Natural killer cell (primary cell): ENCODE data around the gene ENTPD8. TPM values are rescaled to one million over a fixed set of nuclear protein-coding genes. Genes with fewer than 3 reads are reported as not detected.

Source experiments
- ATAC-seq, 3 donors: fragments of 150-1000 bp in 2 of 3; fragments of 200-7000 bp in 1 of 3; cut with Tn5 transposase; 1 replicate in 1 of 3; 2 replicates in 2 of 3; pipeline ENCODE4 v1.10.0; 2021; ENCODE audit warnings: mild to moderate bottlenecking in 2 of 3, moderate library complexity in 2 of 3
- DNase-seq, 2 donors: peaks; one replicate each; pipeline versions ENCODE4 v3.0.0 to v3.0.0-alpha.2; 2013 to 2021; ENCODE audit warnings: mixed read lengths in 1 of 2
- H3K27ac ChIP-seq: one replicate; pipeline ENCODE4 v1.5.1; 2013; ENCODE audit warnings: mild to moderate bottlenecking, low read length
- H3K27me3 ChIP-seq: one replicate; pipeline ENCODE4 v1.6.1; 2013; ENCODE audit warnings: low read length; ENCODE audit not compliant: control insufficient read depth, insufficient read depth
- H3K36me3 ChIP-seq: one replicate; pipeline ENCODE4 v1.6.1; 2013; ENCODE audit warnings: low read length; ENCODE audit not compliant: control insufficient read depth, insufficient read depth
- H3K4me1 ChIP-seq: one replicate; pipeline ENCODE4 v1.6.1; 2013; ENCODE audit warnings: low read length; ENCODE audit not compliant: control insufficient read depth, insufficient read depth
- H3K4me3 ChIP-seq: one replicate; pipeline ENCODE4 v1.5.1; 2013; ENCODE audit warnings: low read length
- H3K9me3 ChIP-seq: one replicate; pipeline ENCODE4 v1.6.1; 2013; ENCODE audit warnings: low read length; ENCODE audit not compliant: control insufficient read depth, insufficient read depth
- H3K27ac Mint-ChIP-seq, 2 donors: one replicate each; pipeline ENCODE4 v1.8.0; 2022; ENCODE audit warnings: mild to moderate bottlenecking in 2 of 2, mixed read lengths in 2 of 2, moderate library complexity in 1 of 2
- H3K27me3 Mint-ChIP-seq, 2 donors: one replicate each; pipeline ENCODE4 v1.8.0; 2022; ENCODE audit warnings: low read depth in 2 of 2, mixed read lengths in 2 of 2
- H3K36me3 Mint-ChIP-seq: one replicate; pipeline ENCODE4 v1.8.0; 2022; ENCODE audit warnings: mixed read lengths
- H3K4me1 Mint-ChIP-seq, 2 donors: one replicate each; pipeline ENCODE4 v1.8.0; 2022; ENCODE audit warnings: mixed read lengths in 2 of 2
- H3K4me3 Mint-ChIP-seq: one replicate; pipeline ENCODE4 v1.8.0; 2022; ENCODE audit warnings: mild to moderate bottlenecking, moderate library complexity, mixed read lengths
- H3K9me3 Mint-ChIP-seq, 2 donors: one replicate each; pipeline ENCODE4 v1.8.0; 2022; ENCODE audit warnings: mixed read lengths in 2 of 2
- CTCF ChIP-seq: fragments of 200-600 bp; IDR thresholded peaks from one replicate; pipeline ENCODE4 v1.8.0; 2022; ENCODE audit warnings: antibody characterized with exemption
- WGBS: methylation state at CpG from one replicate; pipeline ENCODE4 v1.1.7; 2013; ENCODE audit warnings: missing lambda C conversion rate; ENCODE audit not compliant: insufficient coverage; 5-methylcytosine and 5-hydroxymethylcytosine counted together
- intact Hi-C: fragments of 100-400 bp; cut with micrococcal nuclease; formaldehyde crosslinking; loops from one replicate; pipeline ENCODE4 v1.14.2; 2022
- total RNA-seq, 4 donors: library from RNA; stranded (reverse); fragments of 120-200 nt in 1 of 4; gene quantifications; one replicate each; pipeline versions ENCODE4 v1.2.3 to v1.2.4, GENCODE V29; 2013 to 2022

ENTPD8 gene
- total RNA-seq, 3 donors from 2014 or later (not counting 1 experiment from before 2014, with no cell fraction given), result not detected

- peaks cover 8 to 25% of the 10 kb centered on the region in 2 donors for H3K4me1 Mint-ChIP-seq
- Histone ChIP-seq H3K27me3 (no peaks in the 10 kb centered on the region), H3K27ac (no peak overlapping the region), H3K4me1 (peaks cover 32% of the 10 kb centered on the region), H3K36me3 (no peaks in the 10 kb centered on the region), H3K4me3 (no peak overlapping the region), H3K9me3 (no peaks in the 10 kb centered on the region)
- intact Hi-C loops, result no loop called here
- WGBS, result 95% methylated on average over 5 of the region's 5 CpGs
- no peaks in the 10 kb centered on the region for H3K9me3 Mint-ChIP-seq
- TF ChIP-seq CTCF, result no peak
- no peak overlapping the region for H3K27ac Mint-ChIP-seq
- no peak for ATAC-seq
- no peak for DNase-seq
- H3K36me3 Mint-ChIP-seq, result no peaks in the 10 kb centered on the region
- H3K27me3 Mint-ChIP-seq, result no peaks in the 10 kb centered on the region
- no peak overlapping the region for H3K4me3 Mint-ChIP-seq
These were observed 25.7 kb downstream of the ENTPD8 start for GRCh38 chr9:137415451-137415850.

DNA sequence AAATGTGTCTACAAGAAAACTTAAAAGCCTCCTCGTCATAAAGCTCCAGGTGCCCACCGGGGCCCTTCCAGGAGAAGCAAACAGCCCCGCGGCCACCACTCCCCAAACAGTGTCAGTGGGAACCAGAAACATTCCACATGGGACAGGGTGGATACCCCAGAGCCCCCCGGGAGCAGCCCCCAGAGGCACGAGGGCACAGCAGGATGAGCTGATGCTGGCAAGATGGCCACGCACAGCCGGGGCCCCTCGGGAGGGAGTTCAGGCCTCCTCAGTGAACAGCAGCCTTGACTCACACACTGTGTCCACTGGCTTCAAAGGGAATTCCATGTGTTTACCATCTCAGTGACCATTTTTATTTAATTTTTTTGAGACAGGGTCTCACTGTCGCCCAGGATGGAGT, 28.7 kb downstream of the ENTPD8 start:
- WGBS, result 84% methylated on average over 10 of the region's 10 CpGs
- Histone ChIP-seq H3K27ac (no peak overlapping the region), H3K4me3 (no peak overlapping the region), H3K9me3 (no peaks in the 10 kb centered on the region), H3K36me3 (no peaks in the 10 kb centered on the region), H3K4me1 (peaks cover 44% of the 10 kb centered on the region), H3K27me3 (peaks cover under 1% of the 10 kb centered on the region)
- Mint-ChIP-seq H3K4me3 (no peak overlapping the region), H3K9me3 (no peaks in the 10 kb centered on the region), H3K36me3 (no peaks in the 10 kb centered on the region), H3K27ac (peak overlapping the region in 1 of 2 donors; percentile 78), H3K27me3 (no peaks in the 10 kb centered on the region), H3K4me1 (peaks cover 10 to 28% of the 10 kb centered on the region in 2 donors)
- TF ChIP-seq CTCF, result no peak
- intact Hi-C loops, result no loop called here
- ATAC-seq (no peak), DNase-seq (no peak)

DNA sequence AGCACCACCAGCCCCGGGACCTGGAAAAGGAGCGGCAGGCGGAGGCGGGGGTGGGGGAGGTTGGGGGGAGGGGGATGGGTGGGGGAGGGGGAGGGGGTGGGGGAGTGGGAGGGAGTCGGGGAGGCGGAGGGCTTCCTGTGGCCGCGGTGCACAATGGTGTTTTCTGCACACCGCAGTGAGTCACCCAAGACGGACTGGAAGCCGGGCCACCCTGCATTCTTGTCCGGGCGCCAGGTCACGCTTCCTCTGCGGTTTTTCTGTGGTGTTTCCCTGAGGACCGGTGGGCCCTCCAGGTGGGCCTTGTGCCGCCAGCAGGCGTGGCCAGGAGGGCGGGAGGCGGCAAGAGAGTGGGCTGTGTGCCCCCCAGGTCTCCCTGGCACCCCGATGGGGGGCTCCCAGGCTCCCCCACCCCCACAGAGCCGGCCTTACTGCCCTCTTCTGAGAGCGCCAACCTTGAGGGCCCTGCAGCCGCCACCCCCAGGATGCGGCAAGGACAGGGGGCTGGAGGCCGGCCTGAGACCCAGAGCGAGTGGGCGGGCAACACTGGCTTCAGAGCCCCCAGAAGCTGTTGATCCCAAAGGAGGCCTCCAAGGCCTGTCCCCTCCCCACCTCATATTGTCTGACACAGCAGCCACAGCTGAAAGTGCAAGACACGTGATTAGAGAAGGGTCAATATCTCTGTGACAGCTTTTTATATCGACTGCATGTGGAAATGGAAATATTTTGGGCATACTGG, 29.3 kb downstream of the ENTPD8 start:
- DNase-seq (peak; percentile 51 to 68), ATAC-seq (peak; percentile 54 to 60 (median 58))
- Mint-ChIP-seq H3K27me3 (no peaks in the 10 kb centered on the region), H3K27ac (peak overlapping the region in 1 of 2 donors; percentile 78), H3K36me3 (no peaks in the 10 kb centered on the region), H3K4me1 (peaks cover 10 to 28% of the 10 kb centered on the region in 2 donors), H3K9me3 (no peaks in the 10 kb centered on the region), H3K4me3 (peak overlapping the region; percentile 75)
- Histone ChIP-seq H3K4me1 (peaks cover 47% of the 10 kb centered on the region), H3K9me3 (no peaks in the 10 kb centered on the region), H3K27me3 (peaks cover 3% of the 10 kb centered on the region), H3K36me3 (no peaks in the 10 kb centered on the region), H3K27ac (peak overlapping the region; percentile 50), H3K4me3 (no peak overlapping the region)
- intact Hi-C loops, result no loop called here
- WGBS, result 8% methylated on average over 25 of the region's 30 CpGs
- TF ChIP-seq CTCF, result no peak

- no peak overlapping the region for H3K27ac ChIP-seq
- DNase-seq, result no peak
- no peaks in the 10 kb centered on the region for H3K36me3 ChIP-seq
- H3K27me3 ChIP-seq, result peaks cover 3% of the 10 kb centered on the region
- WGBS, result 9% methylated on average over 13 of the region's 17 CpGs
- intact Hi-C loops, result no loop called here
- H3K4me1 ChIP-seq, result peaks cover 50% of the 10 kb centered on the region
- no peak for TF ChIP-seq CTCF
- H3K4me3 ChIP-seq, result no peak overlapping the region
- no peaks in the 10 kb centered on the region for H3K9me3 Mint-ChIP-seq
- H3K9me3 ChIP-seq, result no peaks in the 10 kb centered on the region
- H3K36me3 Mint-ChIP-seq, result no peaks in the 10 kb centered on the region
- H3K4me3 Mint-ChIP-seq, result peak overlapping the region; percentile 75
- peaks cover 10 to 28% of the 10 kb centered on the region in 2 donors for H3K4me1 Mint-ChIP-seq
- H3K27me3 Mint-ChIP-seq, result no peaks in the 10 kb centered on the region
- no peak for ATAC-seq
- peak overlapping the region in 1 of 2 donors; percentile 78 for H3K27ac Mint-ChIP-seq
These were observed 29.9 kb downstream of the ENTPD8 start for GRCh38 chr9:137411260-137411644.
